GM12878 (cell line): ENCODE results near the gene NUP107. TPM values are rescaled to one million over a fixed set of nuclear protein-coding genes. Genes with fewer than 3 reads are reported as not detected.

Experiments used
- ATF7 ChIP-seq: fragments of 450-650 bp; IDR thresholded peaks from 2 replicates; pipeline ENCODE4 v1.6.1; 2016; ENCODE audit warnings: low read depth, mild to moderate bottlenecking
- CBFB ChIP-seq: IDR thresholded peaks from 2 replicates; pipeline ENCODE4 v1.6.1; 2016; ENCODE audit warnings: antibody characterized with exemption, low read depth
- CBX5 ChIP-seq: sonication (generic); IDR thresholded peaks from 2 replicates; pipeline ENCODE4 v1.6.1; 2016; ENCODE audit warnings: low read depth, moderate library complexity, mild to moderate bottlenecking, inconsistent platforms
- FOS ChIP-seq: IDR thresholded peaks from 3 replicates; pipeline ENCODE4 v1.6.1; 2011; ENCODE audit warnings: borderline replicate concordance; ENCODE audit not compliant: insufficient read length; ENCODE audit errors: extremely low read depth
- HCFC1 ChIP-seq: fragments of 150-350 bp; IDR thresholded peaks from 2 replicates; pipeline ENCODE4 v1.6.1; 2014; ENCODE audit warnings: low read length
- HSF1 ChIP-seq: fragments of 150-350 bp; IDR thresholded peaks from 2 replicates; pipeline ENCODE4 v1.6.1; 2014; ENCODE audit warnings: mild to moderate bottlenecking, low read depth, low read length
- NFYA ChIP-seq: IDR thresholded peaks from 2 replicates; pipeline ENCODE4 v1.6.1; 2011; ENCODE audit warnings: low read depth, mild to moderate bottlenecking, low read length, improper control_type of control experiment, borderline replicate concordance
- NFYB ChIP-seq: IDR thresholded peaks from 2 replicates; pipeline ENCODE4 v1.6.1; 2011; ENCODE audit warnings: low read depth, mild to moderate bottlenecking, low read length, improper control_type of control experiment, moderate library complexity; ENCODE audit not compliant: insufficient read depth
- PBX3 ChIP-seq: IDR thresholded peaks from 2 replicates; pipeline ENCODE4 v1.6.1; 2011; ENCODE audit warnings: mild to moderate bottlenecking, low read depth, low read length, moderate library complexity; ENCODE audit not compliant: insufficient replicate concordance
- PML ChIP-seq: IDR thresholded peaks from 2 replicates; pipeline ENCODE4 v1.6.1; 2012; ENCODE audit warnings: low read length, inconsistent platforms
- PRDM15 ChIP-seq: fragments of 450-650 bp; formaldehyde crosslinking; IDR thresholded peaks from 2 replicates; pipeline ENCODE4 v1.4.0; 2020; ENCODE audit warnings: mild to moderate bottlenecking, moderate library complexity
- REST ChIP-seq: IDR thresholded peaks from 2 replicates; pipeline ENCODE4 v1.6.1; 2012; ENCODE audit warnings: mild to moderate bottlenecking, low read depth, low read length
- RUNX3 ChIP-seq: IDR thresholded peaks from 2 replicates; pipeline ENCODE4 v1.6.1; 2012; ENCODE audit warnings: low read length, inconsistent platforms
- SMAD5 ChIP-seq: IDR thresholded peaks from 2 replicates; pipeline ENCODE4 v1.6.1; 2016; ENCODE audit warnings: antibody characterized with exemption, low read depth
- SREBF2 ChIP-seq: IDR thresholded peaks from 2 replicates; pipeline ENCODE4 v1.6.1; 2012; ENCODE audit warnings: mild to moderate bottlenecking, low read length
- TBL1XR1 ChIP-seq: IDR thresholded peaks from 2 replicates; pipeline ENCODE4 v1.6.1; 2012; ENCODE audit warnings: low read depth, low read length, improper control_type of control experiment
- USF1 ChIP-seq: IDR thresholded peaks from 2 replicates; pipeline ENCODE4 v1.6.1; 2011; ENCODE audit warnings: borderline replicate concordance, low read depth, mild to moderate bottlenecking, moderate library complexity, mixed read lengths, low read length; ENCODE audit not compliant: insufficient read depth; ENCODE audit errors: extremely low read length
- WRNIP1 ChIP-seq: IDR thresholded peaks from 2 replicates; pipeline ENCODE4 v1.6.1; 2011; ENCODE audit warnings: low read depth, low read length, improper control_type of control experiment, borderline replicate concordance
- polyA plus RNA-seq, 11 experiments: library from polyadenylated mRNA; depleted of rRNA in 4 of 11; unstranded in 6 of 11; stranded (reverse) in 5 of 11; fragments of >200 nt; fragmentation: Nextera tagmentation in 4 of 11; fragmentation: Illumina TruSeq in 1 of 11; extraction: Ambion mirVana in 4 of 11; extraction: Trizol in 1 of 11; gene quantifications; 1 replicate in 1 of 11; 2 replicates in 10 of 11; pipeline versions ENCODE4 v1.2.1 to v1.2.3, GENCODE V29; 2011 to 2016; ENCODE audit warnings: inconsistent platforms in 2 of 11, missing spikeins in 2 of 11, low read depth in 1 of 11
- total RNA-seq, 4 experiments: library from RNA; depleted of rRNA in 3 of 4; stranded (reverse); fragments of >200 nt in 3 of 4; fragmentation: Illumina TruSeq in 1 of 4; extraction: Trizol in 1 of 4; gene quantifications; 2 replicates each; pipeline versions ENCODE4 v1.2.1 to v1.2.3, GENCODE V29; 2013 to 2021

The NUP107 gene
- total and polyA plus RNA-seq, 10 of the 15 experiments (the other 5 are each of a cell fraction or from before 2014, with no cell fraction given), result 73.4 to 132 (median 92.4) TPM

- TF ChIP-seq SREBF2 (peak; percentile 76), TBL1XR1 (peak; percentile 99), CBFB (peak; percentile 57; the same call in 1 of the 2 replicates), WRNIP1 (peak; percentile 94), SMAD5 (peak; percentile 81), PML (peak; percentile 96), NFYB (no peak), CBX5 (peak; percentile 87; the same call in 1 of the 2 replicates), PRDM15 (CRISPR knock-in tag) (0 out of 2 replicates have a peak, but pooled peaks have one; percentile 30), FOS (no peak), NFYA (no peak), HCFC1 (peak; percentile 98), USF1 (no peak), RUNX3 (peak; percentile 76), REST (no peak), HSF1 (peak; percentile 85), ATF7 (peak; percentile 55; the same call in 1 of the 2 replicates), PBX3 (no peak)
Observed at GRCh38 chr12:68686595-68687521, at the start of gene NUP107 (continued).
